Sigmoid colon (tissue), 4 donors: ENCODE results near the gene NID2.

ENCODE experiments used
- CTCF ChIP-seq, 4 experiments: fragments of 450-650 bp in 3 of 4; fragments of 200-600 bp in 1 of 4; IDR thresholded peaks; one replicate each; pipeline ENCODE4 v1.5.1; 2016 to 2019; ENCODE audit warnings: antibody characterized with exemption in 4 of 4, mild to moderate bottlenecking in 3 of 4, moderate library complexity in 2 of 4
- EP300 ChIP-seq, 4 donors: sonication (generic); formaldehyde crosslinking; IDR thresholded peaks; one replicate each; pipeline ENCODE4 v1.6.1; 2017; ENCODE audit warnings: antibody characterized with exemption in 4 of 4

- TF ChIP-seq CTCF (IDR thresholded peaks at IDR 0.05) (no peak), EP300 (IDR thresholded peaks at IDR 0.05) (no peak)
Measured at GRCh38 chr14:52089218-52089617, 20.4 kb upstream of the NID2 start.
